Psoas muscle (tissue), 8 donors: ENCODE data around the gene YARS1. TPM values are rescaled to one million over a fixed set of nuclear protein-coding genes. Genes with fewer than 3 reads are reported as not detected.

Source experiments
- ATAC-seq, 4 donors: fragments of 200-7000 bp; cut with Tn5 transposase; one replicate each; pipeline ENCODE4 v1.9.1; 2020; ENCODE audit warnings: moderate library complexity in 3 of 4, mild to moderate bottlenecking in 2 of 4
- DNase-seq, 2 donors: peaks; one replicate each; pipeline ENCODE4 v3.0.0-alpha.2; 2020
- H3K27ac ChIP-seq: fragments of 200-600 bp; one replicate; pipeline ENCODE4 v1.8.0; 2022
- H3K27me3 ChIP-seq, 3 donors: fragments of 200-600 bp in 1 of 3; one replicate each; pipeline versions ENCODE4 v1.6.1 to v1.8.0; 2013 to 2022; ENCODE audit warnings: low read length in 2 of 3, mild to moderate bottlenecking in 2 of 3, moderate library complexity in 1 of 3; ENCODE audit not compliant: insufficient read depth in 3 of 3
- H3K36me3 ChIP-seq, 2 donors: fragments of 200-600 bp in 1 of 2; one replicate each; pipeline versions ENCODE4 v1.6.1 to v1.8.0; 2013 to 2022; ENCODE audit warnings: low read depth in 1 of 2, mild to moderate bottlenecking in 1 of 2, moderate library complexity in 1 of 2; ENCODE audit not compliant: insufficient read depth in 1 of 2
- H3K4me1 ChIP-seq: fragments of 200-600 bp; one replicate; pipeline ENCODE4 v1.8.0; 2022
- H3K4me3 ChIP-seq: fragments of 200-600 bp; one replicate; pipeline ENCODE4 v1.8.0; 2022; ENCODE audit warnings: mild to moderate bottlenecking
- H3K9me3 ChIP-seq: fragments of 200-600 bp; one replicate; pipeline ENCODE4 v1.8.0; 2022
- CTCF ChIP-seq: fragments of 200-600 bp; IDR thresholded peaks from one replicate; pipeline ENCODE4 v1.8.0; 2022; ENCODE audit warnings: antibody characterized with exemption
- WGBS, 3 donors: extraction: QIAGEN DNeasy Blood & Tissue Kit; methylation state at CpG; one replicate each; pipeline versions ENCODE4 v1.1.6 to v1.1.7; 2013; 5-methylcytosine and 5-hydroxymethylcytosine counted together
- intact Hi-C, 2 donors: fragments of 100-400 bp; cut with DNase I; formaldehyde crosslinking; loops; one replicate each; pipeline versions ENCODE4 v1.11.0 to v1.14.2; 2022
- polyA plus RNA-seq, 3 donors: library from polyadenylated mRNA; stranded (reverse); fragments of 200-250 nt; gene quantifications; one replicate each; pipeline ENCODE4 v1.2.3, GENCODE V29; 2013
- total RNA-seq, 4 donors: library from RNA; stranded (reverse); fragmentation: NEBNext Ultra II Directional in 2 of 4; extraction: Animal tissue kit (Norgen Biotek cat#: 25700) in 2 of 4; gene quantifications; one replicate each; pipeline versions ENCODE4 v1.2.1 to v1.2.4, GENCODE V29; 2021 to 2023
- donor health status: healthy with polysubstance abuse.
- donor health status: DM: no; HTN: no; CAD: no; lungs with moderate emphysema.
- donor health status: Bipolar disorder and iron deficiency.
- donor health status: healthy.
- donor health status: DM: yes; HTN: yes; CAD: no.
- donor health status: DM: no; HTN: no; CAD: no.
- donor health status: DM: no; HTN: no; CAD: no.
- donor health status: DM: yes; HTN: yes; CAD: no.

Gene YARS1
- total and polyA plus RNA-seq, 7 donors = 36.9 to 114 (median 80.9) TPM

DNA sequence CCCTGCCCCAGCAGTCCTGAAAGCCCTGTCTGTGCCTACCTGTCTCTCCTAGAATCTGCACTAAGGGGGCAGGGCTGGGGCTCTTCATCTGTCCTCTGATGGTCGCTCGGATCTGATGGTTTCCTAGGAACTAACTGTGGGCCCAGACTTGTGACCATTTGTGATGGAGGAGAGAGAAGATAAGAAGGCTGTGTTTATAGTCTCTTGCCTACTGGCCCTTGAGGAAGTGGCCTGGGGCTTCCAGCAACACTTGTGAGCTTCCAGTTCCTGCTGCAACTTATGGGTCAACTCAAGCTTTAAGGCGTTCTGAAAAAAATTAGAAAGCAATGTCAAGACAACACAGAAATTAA lies 61.4 kb downstream of the YARS1 start:
- intact Hi-C loops = no loop called here
- TF ChIP-seq CTCF = no peak
- 78 to 88% (median 86%) methylated on average over 3 of the region's 3 CpGs for WGBS, 3 donors
- ATAC-seq (no peak), DNase-seq (no peak)
- H3K9me3 ChIP-seq = no peaks in the 10 kb centered on the region
- peaks cover 5% of the 10 kb centered on the region for H3K4me1 ChIP-seq
- no peak overlapping the region for H3K4me3 ChIP-seq
- H3K36me3 ChIP-seq = no peaks in the 10 kb centered on the region
- H3K27me3 ChIP-seq = no peaks in the 10 kb centered on the region
- H3K27ac ChIP-seq = no peak overlapping the region

- Histone ChIP-seq H3K4me1 (peaks cover 5% of the 10 kb centered on the region), H3K9me3 (no peaks in the 10 kb centered on the region), H3K4me3 (no peak overlapping the region), H3K27me3 (no peaks in the 10 kb centered on the region), H3K27ac (no peak overlapping the region), H3K36me3 (no peaks in the 10 kb centered on the region)
- ATAC-seq = no peak
- DNase-seq = no peak
- 64% methylated on average over 10 of the region's 10 CpGs for WGBS, 3 donors
- TF ChIP-seq CTCF = no peak
- intact Hi-C loops = no loop called here
Observed at GRCh38 chr1:32755098-32755809, 61.9 kb downstream of the YARS1 start.

GRCh38 chr1:32754317-32755097 lies 62.7 kb downstream of the YARS1 start:
- DNase-seq = peak in 1 of 2 donors; percentile 62
- Histone ChIP-seq H3K27ac (no peak overlapping the region), H3K4me1 (peaks cover 5% of the 10 kb centered on the region), H3K9me3 (no peaks in the 10 kb centered on the region), H3K4me3 (peak overlapping the region; percentile 73), H3K27me3 (no peaks in the 10 kb centered on the region), H3K36me3 (no peaks in the 10 kb centered on the region)
- intact Hi-C loops = loop anchor here in 1 of 2 donors (5.0 kb wide), 1 partner anchor 37 kb away; no protein-coding TSS in a partner anchor
- peak; percentile 19 to 39 (median 32) for ATAC-seq
- TF ChIP-seq CTCF = no peak
- WGBS, 3 donors = 1 to 7% (median 3%) methylated on average over 45 to 47 of the region's 47 CpGs

- Histone ChIP-seq H3K9me3 (no peaks in the 10 kb centered on the region), H3K4me3 (peak overlapping the region; percentile 73), H3K36me3 (no peaks in the 10 kb centered on the region), H3K4me1 (peaks cover 5% of the 10 kb centered on the region), H3K27ac (no peak overlapping the region), H3K27me3 (no peaks in the 10 kb centered on the region)
- ATAC-seq (peak; percentile 89 to 97 (median 96)), DNase-seq (peak; percentile 70 to 81)
- WGBS, 3 donors = 2 to 4% (median 3%) methylated on average over 29 to 66 of the region's 66 CpGs
- TF ChIP-seq CTCF = no peak
- intact Hi-C loops = loop anchor here in 1 of 2 donors (5.0 kb wide), 1 partner anchor 36 kb away; no protein-coding TSS in a partner anchor
Observed at GRCh38 chr1:32753532-32754316, 63.4 kb downstream of the YARS1 start.
